BJ (cell line): Measurements from ENCODE around the gene GPATCH4. TPM values are rescaled to one million over a fixed set of nuclear protein-coding genes. Genes with fewer than 3 reads are reported as not detected.

Experiments
- CTCF ChIA-PET: fragments of 350-600 bp; formaldehyde crosslinking; extraction: SDS; loops from one replicate; lab custom pipeline; 2021; ENCODE audit warnings: antibody characterized with exemption, inconsistent platforms; lab: Yijun Ruan, JAX
- POLR2A ChIA-PET: fragments of 300-600 bp; sonication (Branson Sonifier 250); formaldehyde crosslinking; extraction: SDS; loops from one replicate; lab custom pipeline; 2021; ENCODE audit warnings: antibody characterized with exemption; lab: Charles Lee
- DNase-seq: peaks from one replicate; pipeline ENCODE4 v3.0.0-alpha.2; 2011; ENCODE audit warnings: low read depth
- H3K27me3 ChIP-seq: 2 replicates; pipeline ENCODE4 v1.6.0; 2011; ENCODE audit warnings: low read length; ENCODE audit not compliant: control insufficient read depth, insufficient read depth
- H3K36me3 ChIP-seq: 2 replicates; pipeline ENCODE4 v1.5.1; 2011; ENCODE audit warnings: low read length; ENCODE audit not compliant: control insufficient read depth, insufficient read depth
- H3K4me3 ChIP-seq: 2 replicates; pipeline ENCODE4 v1.5.1; 2011; ENCODE audit warnings: low read depth, mild to moderate bottlenecking, control low read depth, low read length
- polyA plus RNA-seq: library from polyadenylated mRNA; depleted of rRNA; stranded (reverse); fragments of >200 nt; gene quantifications from 2 replicates; pipeline ENCODE4 v1.2.3, GENCODE V29; 2011
- TF ChIP-seq, protein P1 (sequence below): IDR thresholded peaks from 2 replicates; pipeline ENCODE4 v1.5.1; 2011; ENCODE audit warnings: low read depth, mild to moderate bottlenecking, control low read depth, inconsistent platforms, low read length, moderate library complexity; ENCODE audit not compliant: insufficient read depth

The GPATCH4 gene
- polyA plus RNA-seq, 1 experiment: 21.2 TPM

DNA sequence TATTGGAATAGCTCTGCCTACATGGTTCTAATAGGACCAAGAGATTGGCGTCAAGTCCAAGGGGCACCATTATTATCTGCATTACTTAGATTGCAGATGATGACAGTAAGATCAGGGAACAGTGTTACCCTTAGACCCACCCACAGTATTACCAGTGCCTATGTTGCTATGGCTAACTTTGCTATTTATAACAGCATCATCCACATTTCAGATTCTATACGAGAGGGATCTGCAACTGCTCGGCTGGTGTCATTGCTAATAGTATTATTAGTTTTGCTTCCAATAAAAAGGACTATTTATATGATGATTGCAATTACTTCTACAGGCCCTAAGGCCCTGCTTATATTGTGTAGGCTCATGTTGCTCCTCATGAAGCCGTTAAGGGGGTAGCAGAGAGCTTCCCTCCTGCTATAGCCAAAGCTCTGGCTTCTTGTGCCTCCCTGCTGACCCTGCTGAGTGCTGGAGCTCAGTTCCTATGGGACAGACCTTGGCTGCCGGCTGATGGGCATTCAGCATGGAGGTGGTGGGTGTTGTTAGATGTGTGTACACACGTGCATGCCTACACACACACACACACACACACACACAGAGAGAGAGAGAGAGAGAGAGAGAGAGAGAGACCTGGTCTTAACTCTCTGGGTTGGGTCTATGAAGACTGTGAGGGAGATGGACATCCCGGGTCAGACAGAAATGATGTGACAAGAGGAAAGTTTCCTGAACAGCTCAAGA lies 41.9 kb upstream of the GPATCH4 start:
- Histone ChIP-seq H3K27me3 (peaks cover 83% of the 10 kb centered on the region), H3K4me3 (no peak overlapping the region), H3K36me3 (no peaks in the 10 kb centered on the region)
- CTCF ChIA-PET: interaction anchor here (0.6 to 4.2 kb wide), 7 partner anchors 13 to 257 kb away, joined by 3 to 27 read pairs (median 5); no protein-coding TSS in a partner anchor
- TF ChIP-seq, protein P1, sequence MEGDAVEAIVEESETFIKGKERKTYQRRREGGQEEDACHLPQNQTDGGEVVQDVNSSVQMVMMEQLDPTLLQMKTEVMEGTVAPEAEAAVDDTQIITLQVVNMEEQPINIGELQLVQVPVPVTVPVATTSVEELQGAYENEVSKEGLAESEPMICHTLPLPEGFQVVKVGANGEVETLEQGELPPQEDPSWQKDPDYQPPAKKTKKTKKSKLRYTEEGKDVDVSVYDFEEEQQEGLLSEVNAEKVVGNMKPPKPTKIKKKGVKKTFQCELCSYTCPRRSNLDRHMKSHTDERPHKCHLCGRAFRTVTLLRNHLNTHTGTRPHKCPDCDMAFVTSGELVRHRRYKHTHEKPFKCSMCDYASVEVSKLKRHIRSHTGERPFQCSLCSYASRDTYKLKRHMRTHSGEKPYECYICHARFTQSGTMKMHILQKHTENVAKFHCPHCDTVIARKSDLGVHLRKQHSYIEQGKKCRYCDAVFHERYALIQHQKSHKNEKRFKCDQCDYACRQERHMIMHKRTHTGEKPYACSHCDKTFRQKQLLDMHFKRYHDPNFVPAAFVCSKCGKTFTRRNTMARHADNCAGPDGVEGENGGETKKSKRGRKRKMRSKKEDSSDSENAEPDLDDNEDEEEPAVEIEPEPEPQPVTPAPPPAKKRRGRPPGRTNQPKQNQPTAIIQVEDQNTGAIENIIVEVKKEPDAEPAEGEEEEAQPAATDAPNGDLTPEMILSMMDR: no peak
- no peak for DNase-seq
- POLR2A ChIA-PET: no interaction called here

DNA sequence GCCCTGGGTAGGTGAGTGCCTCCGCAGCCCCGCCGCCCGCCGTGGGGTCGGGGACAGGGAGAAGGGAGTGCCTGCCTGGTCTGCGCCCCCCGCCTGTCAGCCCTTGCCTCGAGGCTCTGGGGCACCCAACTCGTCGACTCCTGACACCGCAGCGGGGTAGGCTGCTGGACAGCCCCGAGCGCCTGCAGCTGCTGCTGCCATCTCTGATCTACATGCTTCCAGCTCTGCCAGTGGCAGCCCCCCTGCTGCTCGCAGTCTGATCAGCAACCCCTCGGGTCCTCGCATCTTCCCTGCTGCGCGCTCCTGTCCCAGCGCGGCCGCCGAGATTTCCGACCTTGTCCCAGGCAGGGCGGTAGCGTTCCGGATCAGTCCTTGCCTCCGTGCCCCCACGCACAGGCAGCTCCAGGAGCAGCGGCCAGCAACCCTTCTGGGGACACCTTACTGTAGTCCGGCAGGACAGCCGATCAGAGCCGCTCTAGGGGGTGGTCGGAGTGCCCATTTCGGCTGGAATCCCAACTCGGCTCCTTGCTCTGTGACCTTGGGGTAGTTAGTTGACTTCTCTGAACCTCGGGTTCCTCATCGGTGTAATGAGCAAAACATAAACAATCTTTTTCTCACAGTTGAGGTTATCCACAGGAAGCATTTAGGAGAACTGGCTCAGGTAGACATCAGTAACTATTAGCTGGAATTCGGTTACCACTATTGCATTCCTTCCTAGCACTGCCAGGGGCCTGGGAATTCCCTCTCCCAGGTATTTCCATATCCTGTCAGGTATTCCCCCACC lies 41.2 kb upstream of the GPATCH4 start:
- POLR2A ChIA-PET: no interaction called here
- TF ChIP-seq, protein P1: no peak
- CTCF ChIA-PET: interaction anchor here (1.0 to 4.2 kb wide), 6 partner anchors 13 to 257 kb away, joined by 3 to 27 read pairs (median 7); no protein-coding TSS in a partner anchor
- H3K4me3 ChIP-seq: no peak overlapping the region
- peaks cover 81% of the 10 kb centered on the region for H3K27me3 ChIP-seq
- no peaks in the 10 kb centered on the region for H3K36me3 ChIP-seq
- DNase-seq: no peak

DNA sequence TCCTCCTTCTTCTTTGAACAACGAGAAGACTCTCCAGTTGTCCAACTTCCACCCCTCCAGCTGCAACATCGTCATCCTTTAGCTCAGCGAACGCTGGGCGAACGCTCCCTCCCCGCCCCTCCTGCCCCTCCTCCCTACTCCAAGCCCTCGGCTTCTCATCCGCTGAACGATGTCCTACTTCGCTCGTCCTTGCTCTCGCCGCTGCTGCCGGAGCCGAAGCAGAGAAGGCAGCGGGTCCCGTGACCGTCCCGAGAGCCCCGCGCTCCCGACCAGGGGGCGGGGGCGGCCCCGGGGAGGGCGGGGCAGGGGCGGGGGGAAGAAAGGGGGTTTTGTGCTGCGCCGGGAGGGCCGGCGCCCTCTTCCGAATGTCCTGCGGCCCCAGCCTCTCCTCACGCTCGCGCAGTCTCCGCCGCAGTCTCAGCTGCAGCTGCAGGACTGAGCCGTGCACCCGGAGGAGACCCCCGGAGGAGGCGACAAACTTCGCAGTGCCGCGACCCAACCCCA lies 40.5 kb upstream of the GPATCH4 start, which contains the start of gene BCAN:
Gene BCAN (plus strand): TSS at position 357 of the 504 bp plus-strand sequence. CDS start 3,938 bp downstream, outside the sequence.
- ChIA-PET POLR2A (no interaction called here), CTCF (interaction anchor here (0.9 to 4.2 kb wide), 7 partner anchors 14 to 256 kb away, joined by 3 to 27 read pairs (median 4); no protein-coding TSS in a partner anchor)
- H3K36me3 ChIP-seq: no peaks in the 10 kb centered on the region
- TF ChIP-seq, protein P1: no peak
- peaks cover 80% of the 10 kb centered on the region for H3K27me3 ChIP-seq
- no peak within 1 kb of the TSS for H3K4me3 ChIP-seq
- DNase-seq: no peak

DNA sequence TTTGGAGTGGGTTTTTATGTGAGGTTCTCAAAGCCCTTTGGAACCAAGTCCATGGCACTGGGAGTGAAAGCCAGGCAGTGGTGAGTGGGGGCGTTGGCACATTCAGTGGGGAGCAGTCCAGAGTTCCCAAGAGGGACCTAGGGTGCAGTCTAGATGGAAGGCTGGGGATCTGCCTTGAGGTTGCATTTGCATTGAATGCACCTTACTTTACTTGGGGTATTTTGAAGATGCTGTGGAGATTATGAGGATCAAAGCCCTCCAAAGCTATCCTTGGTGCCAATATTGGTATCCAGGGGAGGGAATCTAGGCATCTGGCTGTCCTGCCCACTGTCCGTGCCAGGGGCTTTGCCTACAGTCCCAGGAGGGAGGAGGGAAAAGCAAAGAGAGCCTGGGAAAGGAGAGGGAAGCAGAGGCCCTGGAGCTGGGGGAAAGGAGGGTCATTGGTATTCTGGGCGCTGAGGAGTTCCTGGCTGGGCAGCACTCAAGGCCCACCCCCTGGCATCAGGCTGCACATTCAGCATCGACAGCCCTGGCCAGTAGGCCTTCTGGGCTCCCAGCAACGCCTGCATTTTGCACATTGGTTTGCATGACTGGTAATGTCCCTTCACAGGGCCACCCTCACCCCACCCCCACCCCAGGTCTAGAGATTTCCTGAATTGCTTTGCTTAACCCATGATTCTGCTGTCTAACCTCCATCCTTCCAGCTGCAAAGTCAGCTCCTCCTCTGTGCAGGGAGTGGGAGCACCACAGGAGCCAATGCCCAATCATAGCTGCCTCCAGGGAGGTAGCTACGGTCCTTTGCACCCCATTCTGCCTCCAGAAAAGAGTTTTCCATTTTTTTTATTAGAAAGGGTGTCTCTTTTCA lies 39.8 kb upstream of the GPATCH4 start:
- peaks cover 75% of the 10 kb centered on the region for H3K27me3 ChIP-seq
- H3K4me3 ChIP-seq: no peak overlapping the region
- POLR2A ChIA-PET: no interaction called here

More for the DNA sequence above, 39.8 kb upstream of the GPATCH4 start:
- CTCF ChIA-PET: interaction anchor here (0.6 to 5.5 kb wide), 7 partner anchors 13 to 57 kb away, joined by 3 to 32 read pairs (median 3); no protein-coding TSS in a partner anchor
- H3K36me3 ChIP-seq: no peaks in the 10 kb centered on the region
- no peak for DNase-seq
- TF ChIP-seq, protein P1: no peak
